Stimulated activated CD8-positive, alpha-beta memory T cell treated with anti-CD3 and anti-CD28 coated beads, Interleukin-7, amount 100 ng/mL, for 24 hours (primary cell): ENCODE results near the gene SLC10A6.

ENCODE experiments used
- DNase-seq: peaks from one replicate; pipeline ENCODE4 v3.0.0-alpha.2; 2020; ENCODE audit warnings: low read depth

Gene SLC10A6

GRCh38 chr4:86788826-86789225 lies 60.4 kb downstream of the SLC10A6 start:
- DNase-seq: no peak

DNA sequence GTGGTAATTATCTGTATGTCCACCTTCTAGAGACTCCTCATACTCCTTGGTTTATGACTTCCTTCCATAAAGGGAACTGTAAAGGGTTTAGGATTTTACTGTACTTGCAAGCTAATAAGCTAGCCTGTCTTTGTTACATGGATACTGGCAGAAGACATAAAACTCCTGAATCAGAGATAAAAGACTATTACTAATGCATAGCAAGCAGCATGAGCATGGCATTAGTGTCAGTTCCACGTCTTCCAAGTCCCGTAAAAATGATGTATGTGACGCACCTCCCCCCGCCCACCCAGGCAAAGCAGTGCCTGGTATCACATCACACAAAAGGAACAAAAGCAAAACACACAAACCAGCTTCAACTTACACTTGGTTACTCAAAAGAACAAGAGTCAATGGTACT lies 71.0 kb downstream of the SLC10A6 start:
- DNase-seq: no peak

GRCh38 chr4:86775061-86775460 lies 74.1 kb downstream of the SLC10A6 start:
- no peak for DNase-seq
